ENCODE data around the gene R3HDM2. TPM values are rescaled to one million over a fixed set of nuclear protein-coding genes. Genes with fewer than 3 reads are reported as not detected.
A peak's percentile ranks its signal among the peaks of the same experiment; 100 is the strongest.

R3HDM2 gene
- total and polyA plus RNA-seq, 2 donors (not counting 1 experiment from before 2014, with no cell fraction given), result 104 to 129 TPM

GRCh38 chr12:57477710-57478681, 47.2 kb upstream of the R3HDM2 start:
- Histone ChIP-seq H2AFZ (ENCODE audit: insufficient read depth, low read depth, low read length, poor library complexity, severe bottlenecking) (peak overlapping the region; percentile 53), H4K20me1 (ENCODE audit: control insufficient read depth, insufficient read depth, low read length, poor library complexity, severe bottlenecking) (peaks cover 11% of the 10 kb centered on the region), H3K4me2 (replicated peaks; ENCODE audit: low read depth, low read length, poor library complexity, severe bottlenecking) (peak overlapping the region; percentile 95), H3K36me3 (replicated peaks in 1 of 2; ENCODE audit: control extremely low read depth in 1 of 2, control insufficient read depth in 1 of 2, extremely low read depth in 1 of 2, insufficient read depth in 2 of 2, low read length in 1 of 2) (peaks cover 2 to 20% of the 10 kb centered on the region in 2 experiments), H3K9ac (ENCODE audit: low read length) (peak overlapping the region; percentile 88), H3K9me3 (ENCODE audit: control extremely low read depth in 1 of 3, control insufficient read depth in 2 of 3, insufficient read depth in 1 of 3, low read length in 2 of 3) (no peaks in the 10 kb centered on the region), H3K27ac (ENCODE audit: low read length in 2 of 2) (peak overlapping the region; percentile 91 to 99), H3K79me2 (ENCODE audit: control insufficient read depth, insufficient read depth, low read length) (peaks cover 73% of the 10 kb centered on the region), H3K4me3 (ENCODE audit: control extremely low read depth in 1 of 5, extremely low read depth in 1 of 5, insufficient read depth in 1 of 5, low read depth in 2 of 5, low read length in 4 of 5) (peak overlapping the region; percentile 78 to 94 (median 85)), H3K4me1 (ENCODE audit: control insufficient read depth in 2 of 2, insufficient read depth in 2 of 2, low read length in 2 of 2) (peaks cover 62 to 87% of the 10 kb centered on the region in 2 donors), H3K27me3 (replicated peaks in 1 of 4; ENCODE audit: control extremely low read depth in 1 of 4, control insufficient read depth in 3 of 4, insufficient read depth in 4 of 4, low read length in 3 of 4) (no peaks in the 10 kb centered on the region)
- TF ChIP-seq EZH2 (IDR thresholded peaks at IDR 0.05; ENCODE audit: borderline replicate concordance, insufficient read depth, low read depth, low read length, poor library complexity, severe bottlenecking) (no peak), CTCF (IDR thresholded peaks at IDR 0.05) (no peak)
- DNase-seq (peak; percentile 72), ATAC-seq (ENCODE audit: low read depth) (peak; percentile 50)
- ChIA-PET POLR2A (interaction anchor here (1.0 to 5.3 kb wide), 6 partner anchors 8 to 42 kb away, joined by 3 to 39 read pairs (median 8); partner anchors contain the start of gene DDIT3), CTCF (interaction anchor here (0.6 to 10.4 kb wide), 8 partner anchors 9 to 252 kb away, joined by 3 to 166 read pairs (median 6); partner anchors contain the start of genes DDIT3, GLI1 and MARS1)
- intact Hi-C loops (cut with micrococcal nuclease), result loop anchor here (2.0 to 5.0 kb wide), 2 partner anchors 45 to 144 kb away; partner anchors contain the start of gene MBD6
- WGBS (ENCODE audit: insufficient coverage), result 45% methylated on average over 7 of the region's 12 CpGs
- peaks cover 79% of the 10 kb centered on the region for H3K4me1 Mint-ChIP-seq
- peak overlapping the region; percentile 98 for H3K27ac Mint-ChIP-seq
- no peaks in the 10 kb centered on the region for H3K27me3 Mint-ChIP-seq
- H3K9me3 Mint-ChIP-seq (ENCODE audit: insufficient read depth), result no peaks in the 10 kb centered on the region
- peak overlapping the region; percentile 99 for H3K4me3 Mint-ChIP-seq

All from B cell (primary cell).